CD4-positive, CD25-positive, alpha-beta regulatory T cell (primary cell): Measurements from ENCODE around the gene RPH3AL. TPM values are rescaled to one million over a fixed set of nuclear protein-coding genes. Genes with fewer than 3 reads are reported as not detected.
"Not testable (repeated sequence)": the region's sequence is repeated elsewhere in the genome, so short reads cannot be mapped to it uniquely, and the experiment has no call there.

Experiments
- ATAC-seq, 2 donors: fragments of 150-1000 bp; cut with Tn5 transposase; one replicate each; pipeline ENCODE4 v1.10.0; 2021; ENCODE audit warnings: low read depth in 2 of 2, moderate number of reproducible peaks in 2 of 2, moderate library complexity in 1 of 2
- DNase-seq, 3 donors: peaks; one replicate each; pipeline versions ENCODE4 v3.0.0 to v3.0.0-alpha.2; 2012 to 2022; ENCODE audit warnings: mixed read lengths in 1 of 3
- H3K27ac ChIP-seq: one replicate; pipeline ENCODE4 v1.7.0; 2013; ENCODE audit warnings: mild to moderate bottlenecking, low read length; ENCODE audit not compliant: insufficient read depth, poor library complexity, severe bottlenecking
- H3K27me3 ChIP-seq: one replicate; pipeline ENCODE4 v1.7.0; 2013; ENCODE audit warnings: low read length; ENCODE audit not compliant: control insufficient read depth, insufficient read depth
- H3K36me3 ChIP-seq: one replicate; pipeline ENCODE4 v1.7.0; 2013; ENCODE audit warnings: mild to moderate bottlenecking, low read length, moderate library complexity; ENCODE audit not compliant: control insufficient read depth, insufficient read depth
- H3K4me1 ChIP-seq: 2 replicates; pipeline ENCODE4 v1.7.0; 2013; ENCODE audit warnings: mild to moderate bottlenecking, low read length; ENCODE audit not compliant: insufficient read depth, control insufficient read depth, poor library complexity, severe bottlenecking
- H3K4me3 ChIP-seq: one replicate; pipeline ENCODE4 v1.7.0; 2013; ENCODE audit warnings: low read depth, mild to moderate bottlenecking, low read length, moderate library complexity
- H3K9me3 ChIP-seq, 2 experiments: 1 replicate in 1 of 2; 2 replicates in 1 of 2; pipeline ENCODE4 v1.7.0; 2013; ENCODE audit warnings: low read length in 2 of 2, mild to moderate bottlenecking in 1 of 2, moderate library complexity in 1 of 2; ENCODE audit not compliant: control insufficient read depth in 2 of 2
- H3K27ac Mint-ChIP-seq, 3 donors: one replicate each; pipeline ENCODE4 v1.8.0; 2020 to 2022; ENCODE audit warnings: mild to moderate bottlenecking in 3 of 3, mixed read lengths in 3 of 3, moderate library complexity in 2 of 3
- H3K27me3 Mint-ChIP-seq: one replicate; pipeline ENCODE4 v1.8.0; 2022; ENCODE audit warnings: mild to moderate bottlenecking, mixed read lengths
- H3K36me3 Mint-ChIP-seq: one replicate; pipeline ENCODE4 v1.8.0; 2020; ENCODE audit warnings: mixed read lengths
- H3K4me1 Mint-ChIP-seq, 4 donors: one replicate each; pipeline ENCODE4 v1.8.0; 2020 to 2022; ENCODE audit warnings: mixed read lengths in 4 of 4, mild to moderate bottlenecking in 1 of 4
- H3K4me3 Mint-ChIP-seq, 4 donors: one replicate each; pipeline ENCODE4 v1.8.0; 2020 to 2022; ENCODE audit warnings: mild to moderate bottlenecking in 4 of 4, mixed read lengths in 4 of 4, moderate library complexity in 3 of 4
- H3K9me3 Mint-ChIP-seq, 7 donors: one replicate each; pipeline ENCODE4 v1.8.0; 2020 to 2022; ENCODE audit warnings: mixed read lengths in 7 of 7, mild to moderate bottlenecking in 3 of 7, moderate library complexity in 2 of 7
- polyA plus RNA-seq, 4 donors: library from polyadenylated mRNA; unstranded; fragments of 300-500 nt; fragmentation: Illumina TruSeq; gene quantifications; one replicate each; pipeline ENCODE4 v1.2.3, GENCODE V29; 2021
- total RNA-seq: library from RNA; stranded (reverse); gene quantifications from one replicate; pipeline ENCODE4 v1.2.3, GENCODE V29; 2022

Gene RPH3AL
- total and polyA plus RNA-seq, 5 donors from 2014 or later, result 0.65 to 5.6 (median 3.0) TPM

DNA sequence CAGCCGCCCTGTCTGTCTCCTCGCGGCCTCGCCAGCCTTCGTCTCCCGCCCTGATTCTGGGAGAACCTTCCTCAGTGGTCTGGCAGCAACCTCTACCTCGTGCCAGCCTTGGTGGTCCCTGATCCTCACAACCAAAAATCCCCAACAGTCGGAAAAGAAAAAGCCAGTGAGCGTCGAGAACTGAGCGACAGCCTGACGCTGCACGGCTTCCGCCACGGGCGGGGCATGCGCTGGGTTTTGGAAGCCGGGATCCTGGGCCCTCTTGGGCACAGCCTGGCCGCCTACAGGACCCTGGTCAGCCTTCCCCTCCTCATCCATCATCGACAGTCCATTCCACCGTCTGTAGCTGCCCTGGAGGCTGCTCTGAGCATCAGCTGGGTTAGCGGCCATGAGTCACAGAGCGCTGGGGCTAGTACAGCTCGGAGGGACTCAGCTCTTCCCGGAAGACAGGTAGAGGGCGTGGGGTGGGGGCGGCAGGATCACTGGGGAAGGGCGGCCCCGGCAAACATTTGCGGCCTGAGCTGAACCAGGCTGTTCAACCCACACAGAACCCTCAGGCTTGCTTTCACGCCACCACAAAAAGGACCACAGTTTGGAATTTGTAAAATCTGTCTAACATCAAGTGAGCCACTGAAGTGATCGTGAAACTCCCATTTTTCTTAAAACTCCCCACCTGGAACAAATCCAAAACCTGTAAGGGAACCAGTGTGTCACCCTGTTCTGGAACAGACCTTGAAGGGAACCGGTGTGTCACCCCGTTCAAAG, 115.8 kb downstream of the RPH3AL start:
- H3K27ac Mint-ChIP-seq, result no peak overlapping the region
- no peaks in the 10 kb centered on the region for H3K36me3 ChIP-seq
- peaks cover 0 to 1% (median 0%) of the 10 kb centered on the region in 7 donors for H3K9me3 Mint-ChIP-seq
- no peak for ATAC-seq
- H3K4me1 ChIP-seq, result no peaks in the 10 kb centered on the region
- H3K27me3 Mint-ChIP-seq, result peaks cover 5% of the 10 kb centered on the region
- H3K4me1 Mint-ChIP-seq, result no peaks in the 10 kb centered on the region
- no peak overlapping the region for H3K4me3 ChIP-seq
- no peaks in the 10 kb centered on the region for H3K36me3 Mint-ChIP-seq
- no peak overlapping the region for H3K27ac ChIP-seq
- H3K4me3 Mint-ChIP-seq, result no peak overlapping the region
- no peaks in the 10 kb centered on the region for H3K27me3 ChIP-seq
- H3K9me3 ChIP-seq, result no peaks in the 10 kb centered on the region
- DNase-seq, result no peak

DNA sequence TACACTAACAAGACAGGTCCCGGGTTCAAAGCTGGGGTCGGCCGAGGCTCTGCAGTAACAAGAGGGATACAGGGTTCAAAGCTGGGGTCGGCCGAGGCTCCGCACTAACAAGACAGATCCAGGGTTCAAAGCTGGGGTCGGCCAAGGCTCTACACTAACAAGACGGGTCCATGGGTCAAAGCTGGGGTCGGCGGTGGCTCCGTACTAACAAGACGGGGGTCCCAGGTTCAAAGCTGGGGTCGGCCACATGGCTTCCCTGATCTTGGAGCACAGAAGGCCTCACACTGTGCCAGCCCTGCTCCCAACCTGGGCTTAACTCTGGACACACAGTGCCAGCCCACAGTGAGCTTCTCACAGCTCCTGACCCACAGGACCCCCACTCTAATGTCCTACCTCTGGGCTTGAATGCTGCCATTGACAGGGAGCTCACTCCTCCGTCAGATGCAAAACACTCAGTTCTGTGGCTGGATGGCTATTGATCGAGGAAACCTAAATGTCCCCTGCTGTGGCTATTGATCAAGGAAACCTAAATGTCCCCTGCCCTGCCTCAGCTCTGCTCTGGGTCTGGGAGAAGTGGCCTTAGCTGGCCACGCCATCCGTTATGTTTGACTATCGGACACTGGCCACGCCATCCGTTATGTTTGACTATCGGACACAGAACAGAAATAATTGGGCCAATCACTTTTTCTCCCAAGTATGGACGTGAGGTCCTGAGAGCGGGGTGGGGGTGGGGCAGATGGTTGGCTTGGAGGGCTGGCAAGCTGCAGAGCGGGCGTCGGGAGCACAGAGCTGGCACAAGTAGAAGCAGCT, 116.6 kb downstream of the RPH3AL start:
- H3K4me1 Mint-ChIP-seq, result no peaks in the 10 kb centered on the region
- Histone ChIP-seq H3K27ac (no peak overlapping the region), H3K4me1 (no peaks in the 10 kb centered on the region), H3K9me3 (no peaks in the 10 kb centered on the region), H3K4me3 (no peak overlapping the region), H3K36me3 (no peaks in the 10 kb centered on the region), H3K27me3 (no peaks in the 10 kb centered on the region)
- no peaks in the 10 kb centered on the region for H3K36me3 Mint-ChIP-seq
- ATAC-seq, result no peak
- peaks cover 5% of the 10 kb centered on the region for H3K27me3 Mint-ChIP-seq
- H3K9me3 Mint-ChIP-seq, result peaks cover 0 to 1% (median 0%) of the 10 kb centered on the region in 7 donors
- no peak overlapping the region for H3K4me3 Mint-ChIP-seq
- no peak for DNase-seq
- no peak overlapping the region for H3K27ac Mint-ChIP-seq

DNA sequence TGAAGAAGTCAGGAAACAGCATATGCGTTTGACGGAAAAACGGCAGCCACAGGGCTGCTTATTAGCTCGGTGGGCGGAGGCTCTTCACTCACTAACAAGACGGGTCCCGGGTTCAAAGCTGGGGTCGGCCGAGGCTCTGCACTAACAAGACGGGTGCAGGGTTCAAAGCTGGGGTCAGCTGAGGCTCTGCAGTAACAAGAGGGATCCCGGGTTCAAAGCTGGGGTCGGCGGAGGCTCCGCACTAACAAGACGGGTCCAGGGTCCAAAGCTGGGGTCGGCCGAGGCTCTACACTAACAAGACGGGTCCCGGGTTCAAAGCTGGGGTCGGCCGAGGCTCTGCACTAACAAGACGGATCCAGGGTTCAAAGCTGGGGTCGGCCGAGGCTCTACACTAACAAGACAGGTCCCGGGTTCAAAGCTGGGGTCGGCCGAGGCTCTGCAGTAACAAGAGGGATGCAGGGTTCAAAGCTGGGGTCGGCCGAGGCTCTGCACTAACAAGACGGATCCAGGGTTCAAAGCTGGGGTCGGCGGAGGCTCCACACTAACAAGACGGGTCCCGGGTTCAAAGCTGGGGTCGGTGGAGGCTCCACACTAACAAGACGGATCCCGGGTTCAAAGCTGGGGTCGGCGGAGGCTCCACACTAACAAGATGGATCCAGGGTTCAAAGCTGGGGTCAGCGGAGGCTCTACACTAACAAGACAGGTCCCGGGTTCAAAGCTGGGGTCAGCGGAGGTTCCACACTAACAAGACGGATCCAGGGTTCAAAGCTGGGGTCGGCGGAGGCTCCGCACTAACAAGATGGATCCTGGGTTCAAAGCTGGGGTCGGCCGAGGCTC, 117.4 kb downstream of the RPH3AL start:
- ATAC-seq, H3K4me1 Mint-ChIP-seq, H3K36me3 Mint-ChIP-seq, H3K4me3 ChIP-seq, H3K4me3 Mint-ChIP-seq, H3K27me3 Mint-ChIP-seq, H3K9me3 ChIP-seq, H3K27ac ChIP-seq, H3K36me3 ChIP-seq, H3K4me1 ChIP-seq, H3K9me3 Mint-ChIP-seq, H3K27me3 ChIP-seq, H3K27ac Mint-ChIP-seq, DNase-seq: not testable (repeated sequence)

DNA sequence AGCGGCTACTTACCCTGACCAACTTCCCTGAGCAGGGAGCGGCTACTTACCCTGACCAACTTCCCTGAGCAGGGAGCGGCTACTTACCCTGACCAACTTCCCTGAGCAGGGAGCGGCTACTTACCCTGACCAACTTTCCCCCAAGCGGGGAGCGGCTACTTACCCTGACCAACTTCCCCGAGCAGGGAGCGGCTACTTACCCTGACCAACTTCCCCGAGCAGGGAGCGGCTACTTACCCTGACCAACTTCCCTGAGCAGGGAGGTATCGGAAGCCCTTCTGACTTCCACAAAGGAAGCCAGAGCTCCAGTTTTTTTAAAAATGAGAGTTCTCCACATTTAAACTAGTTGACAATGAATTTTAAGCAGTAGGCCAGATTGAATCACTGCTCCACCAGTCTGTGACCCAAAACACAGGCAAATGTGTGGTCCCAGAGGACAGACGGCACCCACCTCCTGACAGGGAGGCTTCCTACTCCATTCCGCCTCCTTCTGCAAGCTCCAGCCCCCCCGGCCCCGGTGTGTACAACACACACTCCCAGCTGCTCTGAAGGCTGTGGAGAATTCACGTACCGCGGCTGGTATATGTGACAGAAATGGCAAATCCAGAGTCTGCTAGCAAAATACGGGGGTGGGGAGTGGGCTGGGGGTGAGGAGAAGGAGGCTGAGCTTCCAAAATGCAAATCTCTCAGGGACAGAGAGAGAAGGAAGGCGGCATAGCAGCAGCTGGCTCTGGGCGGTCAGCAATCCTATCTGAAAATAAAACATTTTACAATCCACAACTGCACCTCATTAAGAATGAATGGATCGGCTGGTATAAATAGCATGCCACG, 118.2 kb downstream of the RPH3AL start:
- H3K9me3 ChIP-seq, H3K27ac ChIP-seq, H3K27ac Mint-ChIP-seq, H3K4me1 Mint-ChIP-seq, H3K36me3 ChIP-seq, ATAC-seq, DNase-seq, H3K4me1 ChIP-seq, H3K4me3 ChIP-seq, H3K27me3 Mint-ChIP-seq, H3K36me3 Mint-ChIP-seq, H3K9me3 Mint-ChIP-seq, H3K27me3 ChIP-seq: not testable (repeated sequence)
- peak overlapping the region in 1 of 4 donors; percentile 27 for H3K4me3 Mint-ChIP-seq

DNA sequence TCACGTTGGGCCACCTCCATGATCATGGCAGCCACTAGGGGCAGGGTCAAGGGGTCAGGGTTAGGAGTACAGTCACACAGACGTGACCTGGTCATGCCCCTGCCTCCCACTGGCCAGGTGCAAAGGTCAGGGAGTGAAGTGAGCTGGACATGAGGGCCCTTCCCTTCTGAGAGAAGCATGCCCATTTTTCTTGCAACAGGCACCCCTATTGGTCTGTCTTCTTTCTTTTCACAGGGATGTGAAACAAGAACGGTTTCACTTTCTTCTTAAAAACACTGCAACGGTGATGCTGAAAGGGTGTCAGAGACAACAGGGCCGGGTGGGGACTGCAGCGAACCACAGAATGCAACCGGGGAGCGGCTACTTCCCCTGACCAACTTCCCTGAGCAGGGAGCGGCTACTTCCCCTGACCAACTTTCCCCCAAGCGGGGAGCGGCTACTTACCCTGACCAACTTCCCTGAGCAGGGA, 119.1 kb downstream of the RPH3AL start:
- DNase-seq (peak in 1 of 3 donors; percentile 4), ATAC-seq (no peak)
- Mint-ChIP-seq H3K36me3 (no peaks in the 10 kb centered on the region), H3K9me3 (peaks cover 0 to 1% (median 0%) of the 10 kb centered on the region in 7 donors), H3K4me1 (no peaks in the 10 kb centered on the region), H3K27me3 (peaks cover 5% of the 10 kb centered on the region), H3K4me3 (no peak overlapping the region), H3K27ac (no peak overlapping the region)
- Histone ChIP-seq H3K27me3 (no peaks in the 10 kb centered on the region), H3K9me3 (no peaks in the 10 kb centered on the region), H3K36me3 (no peaks in the 10 kb centered on the region), H3K27ac (no peak overlapping the region), H3K4me1 (no peaks in the 10 kb centered on the region), H3K4me3 (no peak overlapping the region)

DNA sequence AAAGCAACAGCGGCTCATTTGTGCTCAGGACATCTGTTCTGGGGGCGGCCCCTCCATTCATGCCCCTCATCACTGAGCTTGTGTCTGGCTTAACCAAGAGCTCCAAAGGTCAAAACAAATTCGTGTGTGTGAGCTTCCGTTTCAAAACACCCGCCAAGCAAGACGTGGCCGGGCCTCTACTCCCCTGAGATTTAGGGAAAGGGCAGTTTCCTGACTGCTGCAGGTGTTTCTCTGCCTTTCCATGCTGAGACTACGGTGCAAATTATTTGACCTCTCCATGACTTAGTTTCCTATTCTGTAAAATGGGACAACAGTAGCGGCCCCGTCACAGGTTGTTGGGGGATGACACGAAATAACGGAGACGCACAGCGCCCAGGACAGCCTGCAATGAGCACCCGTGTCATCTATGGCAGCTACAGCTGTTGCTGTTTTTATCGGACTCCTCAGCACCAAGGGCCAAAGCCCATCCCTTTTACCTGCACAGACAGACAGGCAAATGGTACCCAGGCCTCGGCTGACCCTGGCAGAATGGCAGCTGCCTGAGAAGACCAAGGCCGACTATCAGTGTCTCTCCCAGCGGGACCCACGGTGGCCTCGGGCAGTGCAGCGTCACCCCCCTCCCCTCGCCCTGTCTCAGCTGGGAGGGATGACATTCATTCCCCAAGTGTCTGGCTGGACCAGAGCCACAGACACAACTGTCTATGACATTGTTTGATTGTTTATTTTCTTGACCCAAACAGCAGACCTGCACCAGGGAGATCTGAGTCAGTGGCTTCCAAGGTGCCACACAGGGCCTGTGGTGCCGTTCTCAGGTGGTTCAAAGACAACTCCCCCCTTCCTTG, 120.4 kb downstream of the RPH3AL start:
- H3K27me3 ChIP-seq, result no peaks in the 10 kb centered on the region
- ATAC-seq, result no peak
- no peaks in the 10 kb centered on the region for H3K9me3 ChIP-seq
- H3K4me1 ChIP-seq, result no peaks in the 10 kb centered on the region
- Mint-ChIP-seq H3K27ac (no peak overlapping the region), H3K36me3 (no peaks in the 10 kb centered on the region), H3K4me3 (no peak overlapping the region), H3K27me3 (peaks cover 5% of the 10 kb centered on the region), H3K9me3 (peaks cover 0 to 1% (median 0%) of the 10 kb centered on the region in 7 donors), H3K4me1 (no peaks in the 10 kb centered on the region)
- no peak for DNase-seq
- H3K4me3 ChIP-seq, result no peak overlapping the region
- no peaks in the 10 kb centered on the region for H3K36me3 ChIP-seq
- no peak overlapping the region for H3K27ac ChIP-seq
